Measurements from ENCODE around the gene SUPT3H.

The SUPT3H gene

DNA sequence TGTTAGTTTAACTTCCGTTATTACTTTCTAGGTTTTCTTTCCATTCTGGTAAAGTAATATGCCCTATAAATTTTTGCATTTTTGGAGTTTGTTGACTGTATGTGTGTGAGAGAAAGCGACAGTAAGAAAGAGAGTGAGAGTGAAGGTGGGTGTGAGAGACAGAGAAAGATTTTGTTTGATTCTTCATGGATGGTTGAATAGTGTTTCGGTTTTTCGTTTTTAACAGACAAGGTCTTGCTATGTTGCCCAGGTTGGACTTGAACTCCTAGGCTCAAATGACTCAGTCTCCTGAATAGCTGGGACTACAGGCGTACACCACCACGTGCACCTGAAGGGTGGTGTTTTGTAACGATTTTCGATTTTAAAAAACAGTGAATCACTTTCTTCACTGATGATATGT lies 378.7 kb downstream of the SUPT3H start:
- H3K4me3 ChIP-seq (replicated peaks; ENCODE audit: low read depth, low read length) = no peak overlapping the region
- DNase-seq (ENCODE audit: extremely low read depth, low read depth) = no peak
- TF ChIP-seq, protein P1, sequence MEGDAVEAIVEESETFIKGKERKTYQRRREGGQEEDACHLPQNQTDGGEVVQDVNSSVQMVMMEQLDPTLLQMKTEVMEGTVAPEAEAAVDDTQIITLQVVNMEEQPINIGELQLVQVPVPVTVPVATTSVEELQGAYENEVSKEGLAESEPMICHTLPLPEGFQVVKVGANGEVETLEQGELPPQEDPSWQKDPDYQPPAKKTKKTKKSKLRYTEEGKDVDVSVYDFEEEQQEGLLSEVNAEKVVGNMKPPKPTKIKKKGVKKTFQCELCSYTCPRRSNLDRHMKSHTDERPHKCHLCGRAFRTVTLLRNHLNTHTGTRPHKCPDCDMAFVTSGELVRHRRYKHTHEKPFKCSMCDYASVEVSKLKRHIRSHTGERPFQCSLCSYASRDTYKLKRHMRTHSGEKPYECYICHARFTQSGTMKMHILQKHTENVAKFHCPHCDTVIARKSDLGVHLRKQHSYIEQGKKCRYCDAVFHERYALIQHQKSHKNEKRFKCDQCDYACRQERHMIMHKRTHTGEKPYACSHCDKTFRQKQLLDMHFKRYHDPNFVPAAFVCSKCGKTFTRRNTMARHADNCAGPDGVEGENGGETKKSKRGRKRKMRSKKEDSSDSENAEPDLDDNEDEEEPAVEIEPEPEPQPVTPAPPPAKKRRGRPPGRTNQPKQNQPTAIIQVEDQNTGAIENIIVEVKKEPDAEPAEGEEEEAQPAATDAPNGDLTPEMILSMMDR (IDR thresholded peaks at IDR 0.05; ENCODE audit: low read depth, low read length, missing control alignments) = no peak

DNA sequence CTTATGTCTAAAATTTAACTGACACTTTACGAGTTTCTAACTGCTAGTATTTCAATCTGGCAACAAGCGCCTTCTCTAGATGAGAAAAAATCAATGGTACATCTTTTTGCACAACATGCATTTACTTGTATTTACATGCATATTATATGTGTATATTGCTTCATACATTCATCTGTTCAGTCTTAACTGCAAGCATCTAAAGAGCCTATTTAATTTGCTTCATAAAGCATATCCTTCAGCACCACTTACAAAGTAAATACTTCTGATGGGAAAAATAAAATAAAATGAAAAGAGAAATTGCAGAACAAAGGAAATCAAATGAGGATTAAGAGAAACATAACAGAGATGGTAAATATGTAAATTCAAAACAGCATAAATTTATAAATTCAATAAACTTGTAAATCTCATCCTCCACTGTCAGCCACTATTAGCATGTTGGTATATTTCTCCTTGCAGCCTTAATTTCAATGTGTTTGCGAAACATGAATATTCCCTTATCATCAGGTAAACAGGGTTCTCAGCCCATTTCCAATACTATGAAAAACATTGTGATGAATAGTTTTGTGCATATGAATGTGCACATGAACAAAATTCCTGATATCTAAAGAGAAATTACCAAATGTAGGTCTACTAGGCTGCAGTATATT lies 382.1 kb downstream of the SUPT3H start:
- H3K4me3 ChIP-seq (replicated peaks; ENCODE audit: low read depth, low read length) = no peak overlapping the region
- no peak for DNase-seq (ENCODE audit: extremely low read depth, low read depth)
- TF ChIP-seq, protein P1 (IDR thresholded peaks at IDR 0.05; ENCODE audit: low read depth, low read length, missing control alignments) = no peak

DNA sequence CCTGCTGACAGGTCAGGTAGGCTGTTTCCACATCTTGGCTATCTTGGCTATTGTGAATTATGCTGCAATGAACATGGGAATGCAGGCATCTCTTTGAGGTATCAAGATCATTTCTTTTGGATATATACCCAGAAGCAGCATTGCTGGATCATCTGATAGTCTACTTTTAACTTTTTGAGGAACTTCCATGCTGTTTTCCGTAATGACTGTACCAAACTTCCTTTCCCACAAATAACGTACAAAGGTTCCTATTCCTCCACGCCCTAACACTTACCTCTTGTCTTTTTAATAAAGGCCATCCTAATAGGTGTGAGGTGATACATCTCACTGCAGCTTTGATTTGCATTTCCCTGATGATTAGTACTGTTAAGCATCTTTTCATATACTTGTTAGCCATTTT lies 388.3 kb downstream of the SUPT3H start:
- TF ChIP-seq, protein P1 (IDR thresholded peaks at IDR 0.05; ENCODE audit: low read depth, low read length, missing control alignments) = no peak
- no peak for DNase-seq (ENCODE audit: extremely low read depth, low read depth)
- H3K4me3 ChIP-seq (replicated peaks; ENCODE audit: low read depth, low read length) = no peak overlapping the region

DNA sequence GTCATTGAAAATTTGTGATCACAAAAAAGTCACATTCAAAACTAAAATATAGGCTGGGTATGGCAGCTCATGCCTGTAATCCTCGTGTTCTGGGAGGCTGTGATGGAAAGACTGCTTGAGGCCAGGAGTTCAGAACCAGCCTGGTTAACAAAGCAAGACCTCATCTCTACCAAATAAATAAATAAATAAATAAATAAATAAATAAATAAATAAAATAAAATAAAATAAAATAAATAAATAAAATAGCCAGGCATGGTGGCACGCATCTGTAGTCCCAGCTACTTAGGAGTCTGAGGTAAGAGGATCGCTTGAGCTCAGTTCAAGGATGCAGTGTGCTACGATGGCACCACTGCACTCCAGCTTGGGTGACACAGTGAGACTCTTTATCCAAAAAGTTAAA lies 392.7 kb downstream of the SUPT3H start:
- no peak overlapping the region for H3K4me3 ChIP-seq (replicated peaks; ENCODE audit: low read depth, low read length)
- DNase-seq (ENCODE audit: extremely low read depth, low read depth) = no peak
- TF ChIP-seq, protein P1 (IDR thresholded peaks at IDR 0.05; ENCODE audit: low read depth, low read length, missing control alignments) = no peak

DNA sequence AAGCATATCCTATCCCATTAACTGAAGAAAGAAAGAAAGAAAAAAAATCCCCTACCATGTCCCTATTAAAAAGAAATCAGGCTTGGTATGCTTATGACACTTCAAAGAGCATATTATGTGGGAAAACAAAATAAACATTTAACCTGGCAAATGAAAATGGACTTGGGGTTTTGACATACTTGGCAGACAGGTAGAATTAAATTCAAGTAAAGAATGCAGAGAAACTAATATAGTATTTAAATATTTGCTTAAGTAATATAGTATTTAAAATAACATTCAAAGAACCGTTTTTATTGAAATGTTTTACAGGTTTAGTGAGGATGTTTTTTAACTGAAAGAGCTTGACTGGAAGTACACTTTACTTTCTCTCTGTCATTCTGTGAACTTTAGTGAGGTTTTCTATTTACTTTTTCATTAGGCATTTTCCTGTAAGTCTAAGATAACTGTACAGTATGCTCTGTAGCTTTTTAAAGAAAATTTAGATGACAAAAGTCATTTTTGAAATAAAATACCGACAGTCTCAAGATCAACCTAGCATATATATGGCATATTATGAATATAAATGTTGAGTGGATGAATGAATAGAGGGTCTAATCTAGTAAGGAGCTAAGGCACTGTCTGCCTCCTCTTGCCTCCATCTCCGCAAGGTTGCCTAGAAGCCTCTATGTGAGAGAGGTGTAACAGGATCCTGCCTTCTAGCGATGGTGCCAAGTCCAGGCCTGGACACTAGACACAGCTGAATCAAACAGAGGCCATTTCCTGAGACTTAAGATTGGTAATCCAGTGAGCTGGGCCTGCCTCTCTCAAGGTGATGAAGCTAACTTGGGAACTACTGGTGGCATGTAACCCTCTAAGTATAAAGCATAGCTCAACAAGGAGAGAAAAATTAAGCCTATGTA lies 394.0 kb downstream of the SUPT3H start:
- no peak overlapping the region for H3K4me3 ChIP-seq (replicated peaks; ENCODE audit: low read depth, low read length)
- DNase-seq (ENCODE audit: extremely low read depth, low read depth) = no peak
- TF ChIP-seq, protein P1 (IDR thresholded peaks at IDR 0.05; ENCODE audit: low read depth, low read length, missing control alignments) = no peak

DNA sequence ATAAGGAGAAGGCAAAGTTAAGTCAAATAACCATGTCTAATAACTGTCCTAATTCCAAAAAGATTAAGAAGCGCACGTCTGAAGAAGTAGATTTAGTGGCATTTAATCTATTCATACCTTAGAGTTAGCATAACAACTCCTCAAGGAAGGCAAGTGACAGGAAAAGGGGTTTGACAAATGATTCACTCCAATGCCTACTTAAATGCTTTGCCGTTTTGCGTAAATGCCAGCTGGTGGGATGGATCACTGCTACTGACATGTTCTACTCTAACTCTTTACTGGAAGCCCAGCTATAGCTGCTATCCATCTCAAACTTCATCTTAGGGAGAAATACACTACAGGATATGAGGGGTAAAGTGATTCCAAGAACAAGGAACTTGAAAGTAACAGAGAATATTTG lies 396.9 kb downstream of the SUPT3H start:
- no peak for DNase-seq (ENCODE audit: extremely low read depth, low read depth)
- TF ChIP-seq, protein P1 (IDR thresholded peaks at IDR 0.05; ENCODE audit: low read depth, low read length, missing control alignments) = no peak
- H3K4me3 ChIP-seq (replicated peaks; ENCODE audit: low read depth, low read length) = no peak overlapping the region
